RPMI8226 (cell line): ENCODE results near the gene ODC1.
"Not testable (repeated sequence)": the region's sequence is repeated elsewhere in the genome, so short reads cannot be mapped to it uniquely, and the experiment has no call there.

Experiments used
- DNase-seq: peaks from one replicate; pipeline ENCODE4 v3.0.0-alpha.2; 2015

The ODC1 gene

DNA sequence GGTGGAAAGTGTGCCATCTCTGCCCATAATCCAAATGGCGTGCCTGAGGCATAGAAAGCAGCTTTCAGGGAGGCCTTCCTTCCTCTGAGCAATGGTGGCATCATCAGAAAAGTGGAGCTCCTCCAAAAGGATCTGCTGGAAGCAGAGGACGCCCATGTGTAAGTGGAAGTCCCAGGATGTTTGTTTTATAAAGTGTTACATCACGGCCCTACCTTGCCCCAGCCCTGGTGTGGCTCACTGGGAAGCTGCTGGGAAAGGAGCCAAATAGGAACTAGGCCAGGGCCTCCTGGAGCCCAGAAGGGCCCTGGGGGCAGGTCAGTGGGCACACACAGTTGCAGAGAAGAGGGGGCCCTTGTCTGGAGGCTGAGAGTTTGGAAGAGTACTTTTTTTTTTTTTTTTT lies 4.2 kb upstream of the ODC1 start:
- DNase-seq = peak; percentile 55

DNA sequence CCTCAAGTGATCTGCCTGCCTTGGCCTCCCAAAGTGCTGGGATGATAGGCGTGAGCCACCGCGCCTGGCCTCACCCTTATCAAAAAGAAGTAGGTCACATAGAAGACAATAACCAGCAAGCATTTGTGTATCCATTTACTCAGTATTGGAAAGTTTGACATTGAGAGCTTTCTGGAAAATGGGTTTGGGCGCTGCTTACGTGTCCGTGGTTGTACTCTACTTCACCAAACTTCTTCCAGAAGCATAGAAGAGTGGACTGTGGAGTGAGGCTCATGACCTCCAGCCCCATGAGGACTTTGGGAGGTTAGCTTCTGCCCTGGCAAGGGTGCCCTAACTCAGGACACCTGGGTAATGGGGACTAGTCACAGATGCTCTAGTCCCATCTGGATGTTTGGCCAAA lies 3.7 kb upstream of the ODC1 start:
- no peak for DNase-seq

DNA sequence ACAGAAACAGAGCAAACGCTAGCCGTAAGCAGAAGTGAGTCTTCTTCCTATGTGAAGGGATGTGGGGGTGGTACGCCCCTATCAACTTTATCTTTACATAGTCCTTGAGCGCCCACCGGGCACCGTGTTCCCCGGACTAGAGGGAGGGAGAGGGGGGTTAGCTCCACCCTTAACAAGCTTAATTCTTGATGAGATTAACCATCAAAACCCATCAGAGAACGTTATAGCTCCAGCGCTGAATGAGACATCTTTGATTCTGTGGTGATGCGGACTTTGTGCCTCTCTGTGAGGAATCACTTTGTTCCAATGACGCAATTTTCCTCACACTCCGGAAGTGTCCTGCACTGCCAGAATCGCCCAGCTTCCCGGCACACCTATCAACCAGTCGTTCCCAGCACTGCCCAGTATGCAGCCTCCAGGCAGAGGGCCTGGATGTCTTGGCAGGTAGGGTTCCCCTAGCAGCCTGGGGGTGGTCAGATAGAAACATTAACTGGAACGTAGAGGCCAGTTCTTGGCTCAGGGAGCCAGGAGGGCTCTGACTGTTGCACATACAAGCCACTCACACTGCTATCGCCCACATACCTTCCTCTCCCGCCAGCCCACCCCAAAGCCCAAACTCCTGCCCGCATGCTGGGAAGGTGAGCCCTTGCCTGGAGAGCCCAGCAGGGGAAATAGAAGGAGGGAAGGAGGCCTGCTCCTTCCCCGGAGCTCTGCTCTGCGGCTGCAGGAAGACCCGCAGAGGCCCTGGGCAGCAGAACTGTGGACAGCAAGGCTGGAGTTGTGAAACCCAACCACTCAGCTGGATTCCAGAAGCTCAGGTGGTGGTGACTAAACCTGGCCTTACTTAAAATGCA lies 1.9 kb upstream of the ODC1 start:
- DNase-seq = no peak

DNA sequence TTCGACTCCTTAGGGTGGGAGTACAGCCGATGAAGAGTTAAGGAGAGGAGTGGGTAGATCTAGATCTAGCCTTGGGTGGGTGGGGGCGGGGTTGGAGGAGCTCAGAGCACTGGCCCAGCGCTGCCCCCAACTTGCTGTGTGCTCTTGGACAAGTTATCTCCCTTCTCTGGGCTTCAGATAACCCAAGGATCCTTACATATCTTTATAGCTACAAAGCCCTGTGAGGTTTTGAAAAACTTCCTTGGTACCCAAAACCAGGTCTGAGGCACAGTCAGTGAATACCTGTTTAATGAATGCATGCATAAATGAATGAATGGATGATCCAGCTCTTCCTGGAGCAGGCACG lies 1.3 kb upstream of the ODC1 start:
- no peak for DNase-seq

DNA sequence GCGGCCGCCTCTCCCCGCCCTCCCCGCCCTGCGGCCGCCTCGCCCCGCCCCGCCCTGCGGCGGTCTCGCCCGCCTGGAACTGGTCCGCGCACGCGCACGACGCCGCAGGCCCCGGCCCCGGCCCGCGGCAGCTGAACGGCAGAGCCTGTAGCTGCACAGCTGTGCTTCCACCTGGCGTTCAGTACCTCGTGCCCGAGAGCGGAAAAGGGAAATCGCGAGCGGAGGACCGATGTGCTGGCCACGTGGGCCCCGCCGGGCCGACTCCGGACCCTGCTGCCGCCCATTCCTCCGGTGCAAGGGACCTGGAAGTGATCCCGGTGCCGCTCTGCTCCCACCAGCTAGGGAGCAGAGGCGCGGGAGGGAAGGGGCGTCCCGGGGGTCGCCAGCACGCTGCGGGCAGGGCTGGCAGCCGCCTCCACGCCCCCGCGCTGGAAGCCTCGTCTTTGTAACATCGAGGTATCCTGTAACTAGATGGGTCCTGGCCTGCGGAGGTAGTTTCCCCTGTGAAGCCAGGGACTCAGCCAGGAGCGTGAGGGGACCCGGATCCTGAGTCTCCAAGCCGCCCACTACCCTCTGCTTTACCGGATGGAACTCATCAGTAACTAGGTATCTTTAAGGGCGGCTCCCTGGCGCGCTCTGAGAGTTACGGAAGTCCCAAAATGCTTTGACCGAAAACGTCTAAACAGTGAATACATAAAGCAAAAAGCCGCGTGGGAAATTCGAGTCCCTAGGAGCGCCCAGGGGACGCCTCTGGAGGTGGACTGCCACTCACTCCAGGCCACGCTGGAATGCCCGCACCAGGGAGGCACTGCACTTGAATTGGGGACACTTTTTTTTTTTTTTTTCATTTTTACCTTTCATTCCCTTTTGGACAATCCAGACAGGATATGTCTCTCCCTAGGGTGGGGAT lies 704 bp upstream of the ODC1 start:
- peak; percentile 97 for DNase-seq

DNA sequence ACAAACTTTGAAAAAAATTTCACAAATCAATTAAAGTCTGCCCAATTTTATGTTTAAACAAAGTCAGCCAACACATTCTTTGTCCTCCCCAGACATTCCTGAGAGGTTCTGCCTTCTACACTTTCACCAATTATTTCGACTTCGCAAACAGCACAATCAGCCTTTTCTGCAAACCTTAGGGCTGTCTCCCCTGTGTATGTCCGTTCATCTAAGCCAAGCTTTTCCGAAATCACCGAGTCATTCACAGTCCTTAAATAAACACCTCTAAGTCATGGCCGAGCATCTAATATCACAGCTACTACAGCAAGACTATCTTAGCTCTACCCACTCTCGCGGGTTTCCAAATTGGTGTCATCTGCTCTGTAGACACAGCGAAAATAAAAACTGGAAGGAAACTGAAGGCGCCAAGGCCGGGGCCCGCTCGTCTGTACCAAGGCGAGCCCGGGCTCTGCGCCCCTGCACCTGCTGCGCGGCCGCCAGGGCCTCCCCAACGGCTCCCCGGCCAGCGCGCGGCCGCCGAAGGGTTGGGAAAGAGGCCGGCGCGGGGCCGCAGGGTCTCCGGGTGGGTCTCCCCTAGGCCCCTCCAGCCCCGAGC lies 730 bp downstream of the ODC1 start:
- peak; percentile 67 for DNase-seq

DNA sequence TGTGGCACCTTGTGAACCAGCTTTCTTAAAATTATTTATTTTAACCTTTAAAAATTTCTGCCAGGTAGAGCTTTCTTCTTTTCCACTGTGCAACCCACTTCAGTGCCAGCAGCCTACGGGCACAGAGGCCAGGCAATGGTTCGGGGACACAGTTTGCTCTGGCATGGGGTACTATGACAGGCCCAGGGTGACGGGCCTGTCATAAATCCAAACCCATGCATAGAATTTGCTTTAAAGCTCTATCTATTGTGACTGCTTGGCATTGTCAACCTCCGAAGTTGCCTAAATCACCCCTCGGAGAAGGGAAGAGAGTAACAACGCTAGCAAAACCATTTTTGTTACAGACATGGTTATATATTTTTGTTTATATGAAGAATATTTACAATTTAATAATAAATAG lies 1.5 kb downstream of the ODC1 start:
- peak; percentile 27 for DNase-seq

DNA sequence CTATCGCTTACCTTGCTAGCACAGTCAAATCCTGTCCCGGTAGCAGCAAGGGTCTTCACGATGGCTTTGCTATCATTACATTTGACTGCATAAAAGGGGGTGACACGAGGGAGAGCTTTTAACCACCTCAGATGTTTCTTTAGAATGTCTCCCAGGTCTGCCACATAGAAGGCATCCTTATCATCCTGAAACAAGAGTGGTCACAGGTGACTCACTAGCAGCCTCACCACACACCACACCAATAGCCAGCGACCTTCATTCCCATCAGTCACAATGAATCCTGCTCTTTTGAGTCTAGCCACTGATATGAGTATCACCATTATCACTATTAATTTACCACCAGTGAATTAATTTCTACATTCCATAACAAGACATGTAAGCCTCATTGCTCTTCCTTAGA lies 3.7 kb downstream of the ODC1 start:
- no peak for DNase-seq

DNA sequence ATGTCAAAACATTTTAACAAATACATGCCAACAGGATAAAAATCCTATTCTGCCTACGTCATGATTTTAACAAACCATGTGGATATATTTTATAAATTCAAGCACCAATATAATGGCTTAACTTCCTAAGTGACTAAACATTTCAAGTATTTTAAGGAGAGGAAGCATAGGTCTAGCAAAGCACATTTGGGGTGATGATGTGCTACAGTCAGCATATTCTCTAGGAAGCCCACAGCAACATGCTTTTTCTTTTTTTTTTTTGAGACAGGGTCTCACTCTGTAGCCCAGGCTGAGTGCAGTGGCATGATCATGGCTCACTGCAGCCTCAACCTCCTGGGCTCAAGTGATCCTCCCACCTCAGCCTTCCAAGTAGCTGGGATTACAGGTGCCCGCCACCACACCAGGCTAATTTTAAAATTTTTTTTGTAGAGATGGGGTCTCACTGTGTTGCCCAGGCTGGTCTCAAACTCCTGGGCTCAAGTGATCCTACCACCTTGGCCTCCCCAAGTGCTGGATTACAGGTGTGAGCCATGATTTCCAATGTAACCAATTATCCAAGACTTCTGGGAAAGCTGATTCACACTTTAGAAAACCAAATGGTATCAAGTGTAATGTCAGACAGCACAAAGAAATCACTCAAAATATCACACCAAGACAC lies 5.5 kb downstream of the ODC1 start:
- DNase-seq = not testable (repeated sequence)

DNA sequence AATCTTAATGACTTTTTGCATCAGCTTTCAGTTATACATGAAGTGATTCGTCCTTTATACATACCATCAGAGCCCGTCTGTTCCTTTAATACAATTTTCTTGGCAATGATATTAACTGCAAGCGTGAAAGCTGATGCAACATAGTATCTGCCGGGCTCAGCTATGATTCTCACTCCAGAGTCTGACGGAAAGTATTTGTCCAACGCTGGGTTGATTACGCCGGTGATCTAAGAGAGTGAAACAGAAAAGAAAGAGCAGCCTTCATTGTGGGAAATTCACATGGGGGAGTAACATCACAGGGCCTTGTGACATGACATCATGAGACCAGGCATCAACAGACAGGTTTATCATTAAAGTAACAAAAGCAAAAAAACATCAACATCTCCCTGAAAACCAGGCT lies 6.2 kb downstream of the ODC1 start:
- no peak for DNase-seq

DNA sequence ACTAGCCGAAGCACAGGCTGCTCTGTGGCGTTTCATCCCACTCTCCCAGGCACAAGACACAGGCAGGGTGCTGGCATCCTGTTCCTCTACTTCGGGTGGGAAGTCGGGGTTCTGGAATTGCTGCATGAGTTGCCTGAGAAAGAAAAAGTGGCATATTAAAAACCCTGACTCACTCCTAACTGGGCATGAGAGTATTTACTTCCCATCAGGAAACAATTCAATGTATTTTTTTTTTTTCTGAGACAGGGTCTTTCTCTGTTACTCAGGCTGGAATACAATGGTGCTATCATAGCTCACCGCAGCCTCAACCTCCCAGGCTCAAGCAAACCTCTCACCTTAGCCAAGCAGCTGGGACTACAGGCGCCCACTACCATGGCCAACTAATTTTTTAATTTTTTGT lies 7.4 kb downstream of the ODC1 start:
- DNase-seq = no peak

DNA sequence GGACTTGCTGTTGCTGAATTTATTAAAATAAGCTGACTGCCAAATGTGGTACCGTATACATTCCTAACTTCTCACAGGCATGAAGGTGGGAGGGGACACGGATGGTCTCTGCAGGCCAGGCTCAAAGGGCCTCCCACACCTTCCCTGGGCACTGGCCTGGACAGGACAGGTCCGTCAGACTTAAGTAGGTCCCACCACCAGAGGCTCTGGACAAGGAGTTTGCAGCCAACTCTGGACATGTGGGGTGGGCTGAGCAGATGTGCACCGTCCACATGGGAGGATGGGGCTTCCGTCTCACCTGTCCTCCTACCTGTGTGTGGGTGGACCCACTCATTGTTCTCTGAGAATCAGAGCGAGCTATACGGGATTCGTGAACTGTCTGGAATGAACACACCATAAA lies 8.2 kb downstream of the ODC1 start:
- no peak for DNase-seq

DNA sequence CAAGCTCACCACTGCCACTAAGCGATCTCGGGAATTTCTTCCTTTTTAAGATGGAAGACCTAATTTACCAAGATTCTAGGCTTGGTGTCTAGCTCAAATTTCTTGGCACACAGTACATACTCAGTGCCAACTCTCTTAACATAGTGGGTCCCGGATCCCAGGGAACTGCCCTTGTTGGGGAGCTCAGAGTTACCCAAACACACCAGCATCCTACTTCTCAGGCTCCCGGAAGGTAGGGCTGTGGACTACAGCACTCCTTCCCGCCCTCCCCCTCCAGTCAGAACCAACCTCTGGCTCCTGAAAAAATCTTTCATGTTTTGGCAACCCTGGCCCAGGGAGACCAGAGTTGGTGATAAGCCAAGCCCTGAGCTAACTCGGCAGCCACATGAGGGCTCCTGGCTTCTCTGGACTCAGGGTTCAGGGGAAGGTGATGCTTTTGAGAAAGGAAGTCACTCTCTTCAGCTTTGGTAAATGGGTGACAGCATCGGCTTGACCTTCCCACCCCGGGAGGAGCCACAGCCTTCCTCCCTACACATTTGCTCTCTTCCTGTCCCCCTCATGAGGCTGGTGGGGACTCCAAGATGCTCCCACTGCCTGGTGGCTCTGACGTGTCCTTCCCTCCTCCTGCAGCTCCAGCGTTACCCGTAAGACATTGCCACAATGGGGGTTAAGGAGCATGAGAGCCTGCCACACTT lies 8.8 kb downstream of the ODC1 start:
- peak; percentile 30 for DNase-seq

DNA sequence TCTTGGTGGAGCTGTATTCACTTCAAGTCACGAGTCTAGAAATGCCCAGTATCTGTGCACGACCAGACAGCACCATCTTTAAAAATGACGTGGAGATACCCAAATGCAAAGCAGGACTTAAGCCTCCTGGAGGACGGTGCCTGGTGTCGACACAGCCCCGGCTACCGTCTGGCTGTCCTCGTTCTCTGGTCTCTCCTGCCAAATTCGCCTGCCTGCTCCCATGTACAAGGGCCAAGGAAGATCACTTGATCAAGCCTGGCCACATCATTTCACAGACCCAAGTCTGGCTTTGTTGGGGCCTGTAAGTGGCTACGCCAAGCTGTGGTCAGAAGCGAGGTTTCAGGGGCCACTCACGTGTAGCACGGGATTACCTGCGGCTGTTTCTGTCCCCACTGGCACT lies 9.4 kb downstream of the ODC1 start:
- DNase-seq = no peak

DNA sequence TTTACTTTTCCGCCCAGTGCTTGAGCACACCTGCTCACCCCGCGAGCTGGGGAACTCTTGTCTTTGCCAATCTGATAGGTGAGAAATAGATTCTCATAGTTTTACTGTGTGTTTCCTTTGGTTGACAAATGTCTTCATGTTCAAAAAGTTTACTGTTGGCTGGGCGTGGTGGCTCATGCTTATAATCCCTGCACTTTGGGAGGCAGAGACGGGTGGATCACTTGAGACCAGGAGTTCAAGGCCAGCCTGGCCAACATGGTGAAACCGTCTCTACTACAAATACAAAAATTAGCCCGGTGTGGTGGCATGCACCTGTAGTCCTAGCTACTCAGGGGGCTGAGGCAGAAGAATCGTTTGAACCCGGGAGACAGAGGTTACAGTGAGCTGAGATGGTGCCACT lies 10.3 kb downstream of the ODC1 start:
- DNase-seq = no peak

DNA sequence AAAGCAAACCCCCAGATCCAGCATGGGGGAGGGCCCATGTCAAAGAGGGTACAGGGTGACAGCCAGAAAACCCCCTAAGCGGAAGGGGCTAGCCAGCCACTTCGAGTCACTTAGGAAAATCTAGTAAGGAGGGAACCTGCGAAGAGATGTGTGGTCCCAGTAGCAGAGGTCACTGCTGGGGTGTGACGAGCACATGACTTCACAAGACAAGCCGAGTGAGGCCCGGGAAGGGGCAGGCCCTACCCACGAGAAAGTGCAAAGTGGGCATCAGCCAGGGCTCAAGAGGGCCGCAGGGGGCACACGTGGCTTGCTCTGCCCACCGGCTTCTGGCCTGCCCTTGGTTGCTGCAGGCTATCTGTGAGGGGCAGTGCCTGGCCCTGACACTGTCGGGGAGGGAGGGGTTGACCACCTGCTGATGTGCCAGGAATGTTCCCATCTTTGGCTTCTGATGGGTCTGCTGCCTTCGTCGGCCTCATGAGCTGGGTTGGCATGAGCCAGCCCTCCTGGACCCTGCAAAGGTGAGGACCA lies 11.5 kb downstream of the ODC1 start:
- DNase-seq = no peak

DNA sequence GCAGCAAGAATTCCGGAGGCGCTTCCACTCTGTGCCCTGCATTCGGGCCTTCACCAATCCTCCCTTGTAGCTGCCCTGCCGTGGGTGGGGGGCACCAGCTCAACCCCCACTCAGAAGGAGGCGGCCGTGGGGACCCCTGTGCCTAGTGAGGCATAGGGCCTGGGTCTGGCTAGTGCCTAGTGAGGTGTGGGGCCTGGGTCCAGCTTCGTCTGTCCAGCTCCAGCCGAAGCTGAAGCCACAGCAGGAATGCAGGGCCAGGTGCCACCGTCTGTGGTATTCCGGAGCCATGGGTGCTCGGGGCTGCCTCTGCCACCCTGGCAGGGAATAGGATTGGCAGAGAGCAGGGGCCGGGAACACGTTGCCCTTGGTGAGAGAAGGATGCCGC lies 12.3 kb downstream of the ODC1 start:
- DNase-seq = no peak

DNA sequence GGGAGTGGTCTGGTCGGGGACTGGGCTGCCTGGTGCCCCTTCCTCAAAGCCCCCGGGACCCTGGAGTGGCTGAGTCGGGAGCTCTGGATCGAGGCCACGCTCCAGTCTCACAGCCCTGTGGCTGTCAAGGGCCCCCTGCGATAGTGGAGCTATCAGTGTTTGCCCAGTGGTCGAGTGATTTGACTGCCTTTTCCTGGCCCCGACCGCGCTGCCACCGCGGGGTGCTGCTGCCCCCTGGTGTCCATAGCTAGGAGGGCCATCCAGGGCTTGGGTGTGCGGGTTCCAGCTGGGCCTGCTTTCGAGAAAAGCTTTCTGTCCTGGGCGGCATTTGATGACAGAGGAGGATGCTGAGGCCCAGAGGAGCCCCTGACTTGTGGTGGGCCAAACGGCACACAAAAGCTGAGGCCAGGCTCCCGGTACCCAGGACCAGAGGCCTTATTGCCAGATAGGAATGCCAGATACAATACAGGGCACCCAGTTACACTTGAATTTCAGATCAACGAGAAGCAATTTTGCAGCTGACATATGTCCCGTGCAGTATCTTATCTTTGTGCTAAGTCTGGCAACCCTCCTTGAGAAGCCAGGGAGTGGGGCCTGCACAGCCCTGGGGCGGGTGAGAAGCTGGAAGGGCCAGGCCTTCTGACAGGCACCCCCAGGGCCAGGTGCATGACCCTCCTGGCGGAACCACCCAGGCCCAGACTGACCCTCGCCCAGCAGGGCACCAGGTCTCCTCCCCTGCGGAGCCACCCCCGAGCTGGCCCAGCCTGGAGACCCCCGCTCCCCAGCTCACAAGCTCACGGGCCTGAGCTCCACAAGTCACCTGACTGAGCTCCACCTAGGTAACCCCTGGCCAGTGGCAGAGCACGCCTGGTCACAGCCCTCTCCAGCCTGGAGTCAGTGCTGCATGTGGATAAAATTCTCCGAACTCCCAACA lies 13.0 kb downstream of the ODC1 start:
- peak; percentile 76 for DNase-seq

DNA sequence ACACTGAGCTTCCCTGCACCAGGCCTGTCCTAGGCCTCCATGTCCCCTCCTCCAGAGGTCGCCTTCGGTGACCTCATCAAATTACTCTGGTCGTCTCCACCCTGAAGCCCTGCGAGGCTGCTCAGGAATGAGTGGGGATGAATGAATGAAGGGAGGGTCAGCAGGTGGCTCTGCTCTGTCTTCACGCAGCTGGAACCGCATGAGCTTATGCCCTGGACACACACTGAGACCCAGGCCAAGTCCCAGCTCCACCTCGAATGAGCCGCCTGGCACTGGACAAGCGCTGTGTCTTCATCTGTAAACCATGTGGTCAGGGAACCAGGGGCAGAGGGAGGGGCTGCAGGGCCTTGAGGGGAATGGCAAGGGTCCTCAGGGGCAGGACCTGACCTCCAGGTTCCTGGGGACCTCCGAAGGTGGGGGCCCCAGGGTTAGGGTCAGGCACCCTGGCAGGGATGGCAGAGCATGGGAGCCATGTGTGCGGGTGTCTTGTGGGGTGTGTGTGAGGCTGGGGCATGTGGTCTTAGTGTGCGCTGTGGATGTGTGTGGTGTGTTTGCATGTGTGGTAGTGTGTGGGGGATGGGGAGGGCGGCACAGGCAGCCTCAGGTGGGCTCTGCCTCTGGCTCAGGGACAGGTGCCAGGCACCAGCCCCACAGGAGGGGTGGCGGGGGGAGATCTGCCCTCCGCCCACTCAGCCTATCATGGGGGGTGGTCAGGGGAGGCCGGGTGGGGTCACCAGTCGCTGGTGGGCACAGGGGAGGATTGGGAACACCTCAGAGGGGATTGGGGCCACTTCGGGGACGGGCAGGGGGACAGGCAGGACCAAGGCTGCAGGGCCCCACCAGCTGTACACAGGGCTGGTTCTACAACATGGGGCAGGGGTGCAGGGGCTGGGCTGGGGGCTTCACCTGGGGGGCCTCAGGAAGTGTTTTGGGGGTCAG lies 13.9 kb downstream of the ODC1 start:
- no peak for DNase-seq
